Kidney epithelial cell (primary cell): ENCODE measurements around the gene RASL11B. TPM values are rescaled to one million over a fixed set of nuclear protein-coding genes. Genes with fewer than 3 reads are reported as not detected.

Experiments used
- DNase-seq: peaks from one replicate; pipeline ENCODE4 v3.0.0-alpha.2; 2010; ENCODE audit warnings: low read depth
- H3K27me3 ChIP-seq: 2 replicates; pipeline ENCODE4 v1.6.0; 2011; ENCODE audit warnings: low read length; ENCODE audit not compliant: control insufficient read depth, insufficient read depth
- H3K36me3 ChIP-seq: 2 replicates; pipeline ENCODE4 v1.5.1; 2011; ENCODE audit warnings: low read length; ENCODE audit not compliant: control insufficient read depth, insufficient read depth
- H3K4me3 ChIP-seq: 2 replicates; pipeline ENCODE4 v1.5.1; 2011; ENCODE audit warnings: low read depth, mild to moderate bottlenecking, control low read depth, low read length
- total RNA-seq: library from RNA; depleted of rRNA; stranded (reverse); fragments of >200 nt; gene quantifications from 2 replicates; pipeline ENCODE4 v1.2.3, GENCODE V29; 2015
- TF ChIP-seq, protein P1 (sequence below): IDR thresholded peaks from 2 replicates; pipeline ENCODE4 v1.5.1; 2011; ENCODE audit warnings: mild to moderate bottlenecking, moderate library complexity, low read length, control low read depth, inconsistent platforms; ENCODE audit not compliant: insufficient read depth, poor library complexity, severe bottlenecking

Gene RASL11B, protein sequence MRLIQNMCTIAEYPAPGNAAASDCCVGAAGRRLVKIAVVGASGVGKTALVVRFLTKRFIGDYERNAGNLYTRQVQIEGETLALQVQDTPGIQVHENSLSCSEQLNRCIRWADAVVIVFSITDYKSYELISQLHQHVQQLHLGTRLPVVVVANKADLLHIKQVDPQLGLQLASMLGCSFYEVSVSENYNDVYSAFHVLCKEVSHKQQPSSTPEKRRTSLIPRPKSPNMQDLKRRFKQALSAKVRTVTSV
- 0.67 and 2.1 TPM in 2 replicates for total RNA-seq

DNA sequence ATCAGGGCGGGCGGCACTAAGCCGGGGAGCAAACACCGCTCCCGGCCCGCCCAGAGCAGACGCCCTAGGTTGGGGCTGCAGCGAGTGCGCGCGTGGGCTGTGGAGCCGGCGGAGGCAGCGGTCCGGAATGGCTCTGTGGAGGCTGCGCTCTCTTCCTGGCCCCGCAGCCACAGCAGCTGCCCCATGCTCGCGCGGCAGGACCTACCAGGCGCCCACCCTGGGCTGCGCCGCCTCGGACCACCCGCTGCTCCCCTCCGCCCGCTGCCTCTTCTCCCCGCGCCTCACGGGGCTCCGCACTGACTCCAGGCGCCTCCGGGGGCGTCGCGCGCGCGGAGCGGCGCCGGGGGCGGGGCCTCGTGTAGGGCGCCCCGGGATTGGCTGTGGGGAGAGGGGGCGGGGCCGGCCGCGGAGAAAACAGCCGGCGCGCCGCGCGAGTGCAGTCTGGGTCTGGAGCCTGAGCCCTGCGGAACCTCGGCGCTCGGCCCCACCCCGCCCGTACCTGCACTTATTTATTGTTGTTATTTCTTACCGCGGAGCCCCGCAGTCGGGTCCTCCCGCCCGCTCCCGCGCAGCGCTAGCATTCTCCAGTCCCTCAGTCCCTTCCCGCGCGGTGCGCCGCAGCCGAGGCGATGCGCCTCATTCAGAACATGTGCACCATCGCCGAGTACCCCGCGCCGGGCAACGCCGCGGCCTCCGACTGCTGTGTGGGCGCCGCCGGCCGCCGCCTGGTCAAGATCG is at the start of gene RASL11B:
TSS of gene RASL11B (plus strand) at position 439 of the 738 bp plus-strand sequence. CDS start at position 630, 191 bp downstream.
- TF ChIP-seq, protein P1, sequence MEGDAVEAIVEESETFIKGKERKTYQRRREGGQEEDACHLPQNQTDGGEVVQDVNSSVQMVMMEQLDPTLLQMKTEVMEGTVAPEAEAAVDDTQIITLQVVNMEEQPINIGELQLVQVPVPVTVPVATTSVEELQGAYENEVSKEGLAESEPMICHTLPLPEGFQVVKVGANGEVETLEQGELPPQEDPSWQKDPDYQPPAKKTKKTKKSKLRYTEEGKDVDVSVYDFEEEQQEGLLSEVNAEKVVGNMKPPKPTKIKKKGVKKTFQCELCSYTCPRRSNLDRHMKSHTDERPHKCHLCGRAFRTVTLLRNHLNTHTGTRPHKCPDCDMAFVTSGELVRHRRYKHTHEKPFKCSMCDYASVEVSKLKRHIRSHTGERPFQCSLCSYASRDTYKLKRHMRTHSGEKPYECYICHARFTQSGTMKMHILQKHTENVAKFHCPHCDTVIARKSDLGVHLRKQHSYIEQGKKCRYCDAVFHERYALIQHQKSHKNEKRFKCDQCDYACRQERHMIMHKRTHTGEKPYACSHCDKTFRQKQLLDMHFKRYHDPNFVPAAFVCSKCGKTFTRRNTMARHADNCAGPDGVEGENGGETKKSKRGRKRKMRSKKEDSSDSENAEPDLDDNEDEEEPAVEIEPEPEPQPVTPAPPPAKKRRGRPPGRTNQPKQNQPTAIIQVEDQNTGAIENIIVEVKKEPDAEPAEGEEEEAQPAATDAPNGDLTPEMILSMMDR: no peak
- no peak for DNase-seq
- Histone ChIP-seq H3K27me3 (peaks cover 12% of the 10 kb centered on the region), H3K4me3 (peak within 1 kb of the TSS; percentile 69), H3K36me3 (no peaks in the 10 kb centered on the region)

DNA sequence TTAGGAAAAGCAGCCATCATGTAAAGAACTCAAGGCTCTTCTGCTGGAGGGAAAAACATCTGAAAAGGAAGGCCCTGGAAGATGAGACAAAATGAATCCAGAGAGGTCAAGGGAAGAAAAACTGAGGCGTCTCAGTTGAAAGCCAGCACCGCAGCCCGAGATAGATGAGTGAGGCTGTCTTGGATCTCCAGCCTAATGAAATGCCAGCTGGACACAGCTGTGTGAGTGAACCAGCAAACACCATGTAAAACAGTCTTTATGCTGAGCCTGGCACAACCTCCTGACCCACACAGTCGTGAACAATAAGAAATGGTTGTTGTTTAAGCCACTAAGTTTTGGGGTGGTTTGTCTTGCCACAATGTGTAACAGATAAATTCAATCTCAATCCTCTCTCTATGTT is 48.6 kb upstream of the RASL11B start:
- Histone ChIP-seq H3K4me3 (no peak overlapping the region), H3K27me3 (no peaks in the 10 kb centered on the region), H3K36me3 (no peaks in the 10 kb centered on the region)
- no peak for DNase-seq
- TF ChIP-seq, protein P1: no peak

DNA sequence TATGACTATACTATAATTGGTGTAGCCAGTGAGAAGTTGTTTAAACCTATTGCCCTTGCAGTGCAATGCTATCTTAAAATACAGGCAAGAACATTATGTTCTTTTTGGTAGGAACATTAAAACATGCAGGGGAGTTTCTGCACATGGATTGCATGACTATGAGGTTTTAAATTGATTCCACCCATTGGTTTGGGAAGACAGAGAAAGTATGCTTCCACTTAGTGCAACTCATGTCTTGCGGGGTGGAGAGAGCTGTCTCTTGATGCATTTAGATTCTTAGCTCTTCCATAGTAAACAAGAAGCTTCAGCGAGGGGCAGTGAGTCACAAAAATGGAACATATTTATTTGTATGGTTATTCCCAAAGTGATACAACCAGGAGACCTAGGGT is 39.5 kb upstream of the RASL11B start:
- no peak for DNase-seq
- H3K27me3 ChIP-seq: no peaks in the 10 kb centered on the region
- H3K4me3 ChIP-seq: no peak overlapping the region
- no peaks in the 10 kb centered on the region for H3K36me3 ChIP-seq
- TF ChIP-seq, protein P1: no peak

DNA sequence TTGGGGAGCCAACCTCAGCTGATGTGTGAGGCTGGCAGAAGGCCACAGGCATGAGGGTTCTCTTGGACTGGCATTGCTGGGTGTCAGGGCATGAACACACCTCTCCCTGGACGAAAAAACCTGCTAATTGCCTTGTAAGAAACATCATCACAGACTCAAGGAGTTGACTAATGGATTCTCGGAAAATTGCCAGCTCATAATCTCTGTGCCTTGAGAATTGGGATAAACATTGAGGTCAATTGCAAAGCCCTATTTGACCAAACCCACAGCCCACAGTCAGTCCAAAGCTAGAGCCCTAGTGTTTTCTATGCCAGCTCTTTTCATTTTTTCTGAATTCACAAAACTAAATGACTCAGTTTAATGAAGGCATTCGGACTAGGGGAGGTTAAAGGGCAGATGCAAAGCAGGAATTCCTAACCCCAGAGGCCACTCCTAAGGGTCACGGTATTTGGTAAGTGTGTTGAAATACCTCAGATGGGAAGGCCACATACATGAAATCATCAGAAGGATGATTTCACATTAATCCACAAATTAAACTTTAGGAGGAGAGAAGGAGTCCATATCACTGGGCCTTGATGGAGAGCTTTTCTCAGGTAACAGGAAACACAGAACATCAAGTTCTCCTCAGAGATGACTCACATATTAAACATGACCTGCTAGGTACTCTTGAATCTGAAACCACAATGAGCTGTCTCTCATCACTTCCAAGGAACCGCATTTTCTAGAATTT is 39.0 kb upstream of the RASL11B start:
- Histone ChIP-seq H3K4me3 (no peak overlapping the region), H3K27me3 (no peaks in the 10 kb centered on the region), H3K36me3 (no peaks in the 10 kb centered on the region)
- peak; percentile 70 for DNase-seq
- TF ChIP-seq, protein P1: no peak

DNA sequence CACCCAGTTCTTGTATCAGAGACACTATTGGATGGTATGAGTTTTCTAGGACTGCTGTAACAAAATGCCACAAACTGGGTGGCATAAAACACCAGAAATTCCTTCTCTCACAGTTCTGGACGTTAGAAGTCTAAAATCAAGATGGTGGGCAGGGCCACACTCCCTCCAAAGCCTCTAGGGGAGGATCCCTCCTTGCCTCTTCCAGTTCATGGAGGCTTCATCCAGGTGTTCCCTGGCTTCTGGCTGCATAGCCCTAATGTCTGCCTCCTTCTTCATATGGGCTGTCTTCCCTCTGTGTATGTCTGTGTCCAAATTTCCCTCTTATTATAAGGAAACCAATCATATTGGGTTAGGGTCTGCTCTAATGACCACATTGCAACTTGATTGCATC is 38.4 kb upstream of the RASL11B start:
- H3K27me3 ChIP-seq: no peaks in the 10 kb centered on the region
- no peak for DNase-seq
- H3K4me3 ChIP-seq: no peak overlapping the region
- TF ChIP-seq, protein P1: no peak
- H3K36me3 ChIP-seq: no peaks in the 10 kb centered on the region
